ENCODE results near the gene SLC5A12.

DNA sequence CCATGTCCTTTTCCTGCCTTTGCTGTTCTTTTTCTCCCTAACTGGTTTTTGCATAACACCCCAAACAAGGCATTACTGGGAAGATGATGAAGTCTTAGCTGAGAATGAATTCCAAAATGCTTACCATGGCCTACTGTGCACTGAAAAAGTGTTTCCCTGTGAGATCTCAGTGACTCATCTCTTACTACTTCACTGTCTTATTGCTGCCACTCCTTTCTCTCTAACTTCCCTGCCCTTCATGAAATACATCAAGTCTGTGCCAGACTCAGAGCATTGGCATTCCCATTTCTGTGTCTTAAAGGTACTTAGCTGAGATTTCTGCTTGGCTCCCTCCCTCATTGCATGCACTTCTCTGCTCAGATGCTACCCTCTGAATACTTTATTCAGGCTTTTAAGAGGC is 100.7 kb downstream of the SLC5A12 start:
- TF ChIP-seq, protein P1, sequence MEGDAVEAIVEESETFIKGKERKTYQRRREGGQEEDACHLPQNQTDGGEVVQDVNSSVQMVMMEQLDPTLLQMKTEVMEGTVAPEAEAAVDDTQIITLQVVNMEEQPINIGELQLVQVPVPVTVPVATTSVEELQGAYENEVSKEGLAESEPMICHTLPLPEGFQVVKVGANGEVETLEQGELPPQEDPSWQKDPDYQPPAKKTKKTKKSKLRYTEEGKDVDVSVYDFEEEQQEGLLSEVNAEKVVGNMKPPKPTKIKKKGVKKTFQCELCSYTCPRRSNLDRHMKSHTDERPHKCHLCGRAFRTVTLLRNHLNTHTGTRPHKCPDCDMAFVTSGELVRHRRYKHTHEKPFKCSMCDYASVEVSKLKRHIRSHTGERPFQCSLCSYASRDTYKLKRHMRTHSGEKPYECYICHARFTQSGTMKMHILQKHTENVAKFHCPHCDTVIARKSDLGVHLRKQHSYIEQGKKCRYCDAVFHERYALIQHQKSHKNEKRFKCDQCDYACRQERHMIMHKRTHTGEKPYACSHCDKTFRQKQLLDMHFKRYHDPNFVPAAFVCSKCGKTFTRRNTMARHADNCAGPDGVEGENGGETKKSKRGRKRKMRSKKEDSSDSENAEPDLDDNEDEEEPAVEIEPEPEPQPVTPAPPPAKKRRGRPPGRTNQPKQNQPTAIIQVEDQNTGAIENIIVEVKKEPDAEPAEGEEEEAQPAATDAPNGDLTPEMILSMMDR (IDR thresholded peaks at IDR 0.05), result no peak
- no peak for TF ChIP-seq POLR2A (IDR thresholded peaks at IDR 0.05)

All from esophagus squamous epithelium (tissue), 4 donors.